ENCODE measurements around the gene PNPLA6. TPM values are rescaled to one million over a fixed set of nuclear protein-coding genes. Genes with fewer than 3 reads are reported as not detected.

PNPLA6 gene
- total RNA-seq, 1 experiment from 2014 or later: 121 TPM

DNA sequence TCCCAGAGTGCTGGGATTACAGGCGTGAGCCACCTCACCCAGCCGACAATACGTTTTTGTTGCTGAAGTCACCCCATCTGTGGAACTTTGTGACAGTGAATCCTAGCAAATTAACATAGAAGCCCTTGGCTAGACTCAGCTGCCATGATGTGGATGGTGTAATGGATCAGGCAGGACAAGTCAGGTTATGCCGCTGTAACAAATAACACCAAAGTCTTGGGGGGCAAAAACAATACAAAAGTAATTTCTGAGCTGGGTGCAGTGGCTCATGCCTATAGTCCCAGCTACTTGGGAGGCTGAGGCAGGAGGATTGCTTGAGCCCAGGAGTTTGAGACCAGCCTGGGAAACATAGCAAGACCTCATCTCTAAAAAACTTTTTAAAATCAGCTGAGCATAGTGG lies 29.3 kb downstream of the PNPLA6 start:
- DNase-seq: no peak
- intact Hi-C loops (cut with micrococcal nuclease; ENCODE audit: unreplicated experiment): no loop called here
- H3K27me3 ChIP-seq (ENCODE audit: insufficient read depth, low read depth): no peaks in the 10 kb centered on the region
- H3K4me2 ChIP-seq: no peak overlapping the region
- H3F3A ChIP-seq (ENCODE audit: insufficient read depth, low read depth): peaks cover 6% of the 10 kb centered on the region
- no TSS peak for BruUV-seq (replicated peaks)
- ChIA-PET POLR2A (ENCODE audit: unreplicated experiment) (interaction anchor here (0.6 to 0.7 kb wide), 2 partner anchors 8 to 24 kb away, joined by 3 to 11 read pairs; no protein-coding TSS in a partner anchor), CTCF (interaction anchor here (0.6 kb wide), 1 partner anchor 18 kb away, joined by 3 read pairs; no protein-coding TSS in a partner anchor)
- H4K20me1 ChIP-seq (ENCODE audit: insufficient read depth): no peaks in the 10 kb centered on the region
- TF ChIP-seq, protein P1, sequence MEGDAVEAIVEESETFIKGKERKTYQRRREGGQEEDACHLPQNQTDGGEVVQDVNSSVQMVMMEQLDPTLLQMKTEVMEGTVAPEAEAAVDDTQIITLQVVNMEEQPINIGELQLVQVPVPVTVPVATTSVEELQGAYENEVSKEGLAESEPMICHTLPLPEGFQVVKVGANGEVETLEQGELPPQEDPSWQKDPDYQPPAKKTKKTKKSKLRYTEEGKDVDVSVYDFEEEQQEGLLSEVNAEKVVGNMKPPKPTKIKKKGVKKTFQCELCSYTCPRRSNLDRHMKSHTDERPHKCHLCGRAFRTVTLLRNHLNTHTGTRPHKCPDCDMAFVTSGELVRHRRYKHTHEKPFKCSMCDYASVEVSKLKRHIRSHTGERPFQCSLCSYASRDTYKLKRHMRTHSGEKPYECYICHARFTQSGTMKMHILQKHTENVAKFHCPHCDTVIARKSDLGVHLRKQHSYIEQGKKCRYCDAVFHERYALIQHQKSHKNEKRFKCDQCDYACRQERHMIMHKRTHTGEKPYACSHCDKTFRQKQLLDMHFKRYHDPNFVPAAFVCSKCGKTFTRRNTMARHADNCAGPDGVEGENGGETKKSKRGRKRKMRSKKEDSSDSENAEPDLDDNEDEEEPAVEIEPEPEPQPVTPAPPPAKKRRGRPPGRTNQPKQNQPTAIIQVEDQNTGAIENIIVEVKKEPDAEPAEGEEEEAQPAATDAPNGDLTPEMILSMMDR (conservative IDR thresholded peaks at IDR 0.05): no peak
- no peak for TF ChIP-seq EZH2 (IDR thresholded peaks at IDR 0.05; ENCODE audit: low read depth)
- H3K4me3 ChIP-seq: no peak overlapping the region
- no peaks in the 10 kb centered on the region for H3K9me3 ChIP-seq (ENCODE audit: insufficient read depth, low read depth)
- no peak overlapping the region for H3K27ac ChIP-seq
- no peaks in the 10 kb centered on the region for H3K79me2 ChIP-seq (ENCODE audit: low read depth)
- no peaks in the 10 kb centered on the region for H3K9me2 ChIP-seq (ENCODE audit: insufficient read depth)
- no peaks in the 10 kb centered on the region for H3K4me1 ChIP-seq (replicated peaks; ENCODE audit: insufficient read depth)
- no peaks in the 10 kb centered on the region for H3K36me3 ChIP-seq (ENCODE audit: low read depth)
- no peak overlapping the region for H2AFZ ChIP-seq

DNA sequence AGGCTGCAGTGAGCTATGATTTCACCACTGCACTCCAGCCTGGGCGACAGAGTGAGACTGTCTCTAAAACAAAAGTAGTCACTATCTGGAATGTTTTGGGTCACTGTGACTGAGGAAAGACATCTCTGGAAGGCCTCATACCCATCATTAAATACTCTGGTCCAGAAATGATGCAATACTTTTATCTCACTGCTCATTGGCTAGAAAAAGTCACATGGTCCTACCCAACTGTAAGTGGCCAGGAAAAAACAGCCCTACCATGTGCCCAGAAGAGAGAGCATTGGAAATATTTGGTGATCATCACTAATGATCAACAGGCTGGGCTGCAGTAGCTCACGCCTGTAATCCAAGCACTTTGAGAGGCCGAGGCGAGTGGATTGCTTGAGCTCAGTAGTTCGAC lies 29.8 kb downstream of the PNPLA6 start:
- ChIA-PET CTCF (interaction anchor here (0.6 kb wide), 1 partner anchor 17 kb away, joined by 3 read pairs; no protein-coding TSS in a partner anchor), POLR2A (ENCODE audit: unreplicated experiment) (interaction anchor here (0.6 kb wide), 1 partner anchor 24 kb away, joined by 11 read pairs; no protein-coding TSS in a partner anchor)
- no TSS peak for BruUV-seq (replicated peaks)
- Histone ChIP-seq H3K9me2 (ENCODE audit: insufficient read depth) (no peaks in the 10 kb centered on the region), H3K9me3 (ENCODE audit: insufficient read depth, low read depth) (no peaks in the 10 kb centered on the region), H3K4me1 (replicated peaks; ENCODE audit: insufficient read depth) (no peaks in the 10 kb centered on the region), H3K36me3 (ENCODE audit: low read depth) (no peaks in the 10 kb centered on the region), H3F3A (ENCODE audit: insufficient read depth, low read depth) (peaks cover 6% of the 10 kb centered on the region), H3K79me2 (ENCODE audit: low read depth) (no peaks in the 10 kb centered on the region), H3K27me3 (ENCODE audit: insufficient read depth, low read depth) (no peaks in the 10 kb centered on the region), H2AFZ (no peak overlapping the region), H3K4me3 (no peak overlapping the region), H3K27ac (no peak overlapping the region), H4K20me1 (ENCODE audit: insufficient read depth) (no peaks in the 10 kb centered on the region), H3K4me2 (no peak overlapping the region)
- DNase-seq: no peak
- no peak for TF ChIP-seq EZH2 (IDR thresholded peaks at IDR 0.05; ENCODE audit: low read depth)
- TF ChIP-seq, protein P1 (conservative IDR thresholded peaks at IDR 0.05): no peak
- intact Hi-C loops (cut with micrococcal nuclease; ENCODE audit: unreplicated experiment): no loop called here

DNA sequence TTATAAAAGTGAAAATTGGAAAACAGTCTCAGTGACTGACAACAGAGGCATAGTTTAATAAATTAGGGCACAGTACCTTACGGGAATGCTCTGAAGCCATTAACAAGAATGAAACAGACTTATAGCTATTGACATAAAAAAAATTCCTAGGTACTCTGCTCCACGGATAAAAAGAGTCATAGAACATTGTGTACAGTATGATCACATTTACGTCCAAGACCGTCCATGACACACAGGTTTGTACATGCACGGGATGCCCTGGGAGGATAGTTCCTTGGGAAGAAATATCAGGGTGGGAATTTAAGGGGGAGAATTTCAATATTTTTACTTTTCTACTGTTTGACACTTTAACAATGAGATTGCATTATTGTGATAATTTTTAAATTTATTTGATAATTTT lies 35.2 kb downstream of the PNPLA6 start:
- no peak for TF ChIP-seq EZH2 (IDR thresholded peaks at IDR 0.05; ENCODE audit: low read depth)
- TF ChIP-seq, protein P1 (conservative IDR thresholded peaks at IDR 0.05): no peak
- Histone ChIP-seq H3F3A (ENCODE audit: insufficient read depth, low read depth) (peaks cover 31% of the 10 kb centered on the region), H3K9me3 (ENCODE audit: insufficient read depth, low read depth) (no peaks in the 10 kb centered on the region), H3K27ac (no peak overlapping the region), H3K4me1 (replicated peaks; ENCODE audit: insufficient read depth) (0 out of 2 replicates have a peak, but pooled peaks cover 8% of the 10 kb centered on the region), H3K79me2 (ENCODE audit: low read depth) (no peaks in the 10 kb centered on the region), H3K27me3 (ENCODE audit: insufficient read depth, low read depth) (no peaks in the 10 kb centered on the region), H3K4me2 (no peak overlapping the region), H2AFZ (no peak overlapping the region), H3K4me3 (no peak overlapping the region), H4K20me1 (ENCODE audit: insufficient read depth) (no peaks in the 10 kb centered on the region), H3K36me3 (ENCODE audit: low read depth) (no peaks in the 10 kb centered on the region), H3K9me2 (ENCODE audit: insufficient read depth) (no peaks in the 10 kb centered on the region)
- ChIA-PET CTCF (no interaction called here), POLR2A (ENCODE audit: unreplicated experiment) (no interaction called here)
- intact Hi-C loops (cut with micrococcal nuclease; ENCODE audit: unreplicated experiment): no loop called here
- BruUV-seq (replicated peaks): no TSS peak
- no peak for DNase-seq

Data from PC-9 (cell line).